H1 (cell line): ENCODE results near the gene ELOVL6. TPM values are rescaled to one million over a fixed set of nuclear protein-coding genes. Genes with fewer than 3 reads are reported as not detected.

Source experiments
- CHD2 ChIP-seq: IDR thresholded peaks from 2 replicates; pipeline ENCODE4 v1.6.1; 2012; ENCODE audit warnings: low read length, improper control_type of control experiment
- RBBP5 ChIP-seq: IDR thresholded peaks from 2 replicates; pipeline ENCODE4 v1.7.1; 2012; ENCODE audit warnings: low read depth, mild to moderate bottlenecking, inconsistent platforms, low read length, moderate library complexity, borderline replicate concordance
- SIX5 ChIP-seq: IDR thresholded peaks from 2 replicates; pipeline ENCODE4 v1.6.1; 2011; ENCODE audit warnings: mild to moderate bottlenecking, low read depth, low read length
- TAF7 ChIP-seq: optimal IDR thresholded peaks from 2 replicates; pipeline ENCODE3; 2011; ENCODE audit warnings: low read depth, mild to moderate bottlenecking, inconsistent platforms, low read length, moderate library complexity, borderline replicate concordance
- polyA plus RNA-seq, 7 experiments: library from polyadenylated mRNA; depleted of rRNA in 3 of 7; stranded (reverse) in 5 of 7; unstranded in 2 of 7; fragments of >200 nt in 5 of 7; fragments of 200-250 nt in 2 of 7; gene quantifications; 1 replicate in 5 of 7; 2 replicates in 1 of 7; 4 replicates in 1 of 7; pipeline versions ENCODE4 v1.2.1 to v1.2.3, GENCODE V29; 2011 to 2013; ENCODE audit warnings: missing spikeins in 2 of 7, mixed read lengths in 2 of 7
- total RNA-seq: library from RNA; stranded (reverse); fragmentation: NEBNext Ultra II Directional; extraction: Animal tissue kit (Norgen Biotek cat#: 25700); gene quantifications from 2 replicates; pipeline ENCODE4 v1.2.1, GENCODE V29; 2021

ELOVL6 gene
- total and polyA plus RNA-seq, 2 of the 8 experiments (the other 6 are each of a cell fraction or from before 2014, with no cell fraction given): 27.8 to 86.6 TPM

DNA sequence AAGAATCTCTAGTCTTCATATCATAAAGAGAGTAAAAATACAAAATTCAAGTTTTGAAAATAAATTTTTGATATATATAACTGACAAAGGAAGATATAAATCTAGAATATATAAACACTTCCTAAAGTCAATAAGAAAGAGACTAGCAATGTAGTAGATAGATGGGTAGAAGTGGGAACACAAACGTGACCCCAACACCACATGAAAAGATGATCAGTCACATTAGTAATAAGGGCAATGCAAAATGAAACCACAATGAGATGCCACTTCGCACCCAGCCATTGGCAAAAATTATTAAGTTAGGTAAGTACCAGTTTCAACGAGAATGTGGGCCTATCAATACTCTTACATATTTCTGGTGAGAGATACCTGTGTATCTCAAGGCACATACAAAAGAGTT is 179.3 kb downstream of the ELOVL6 start (continued):
- no peak for TF ChIP-seq TAF7
- TF ChIP-seq SIX5: no peak
- TF ChIP-seq CHD2: no peak
- no peak for TF ChIP-seq RBBP5
